Activated CD4-positive, alpha-beta T cell treated with anti-CD3 and anti-CD28 coated beads for 48 hours (primary cell): ENCODE measurements around the gene TSGA10IP.

Experiments
- DNase-seq: peaks from one replicate; pipeline ENCODE4 v3.0.0-alpha.2; 2020

The TSGA10IP gene

GRCh38 chr11:66008468-66009101 lies 63.3 kb downstream of the TSGA10IP start:
- DNase-seq, result no peak
